Measurements from ENCODE around the gene IL37.
"Not testable (repeated sequence)": the region's sequence is repeated elsewhere in the genome, so short reads cannot be mapped to it uniquely, and the experiment has no call there.

Gene IL37

GRCh38 chr2:112923237-112923966 is 12.4 kb downstream of the IL37 start:
- no peak for DNase-seq (ENCODE audit: low read depth in 3 of 3)

- DNase-seq (ENCODE audit: low read depth in 3 of 3): no peak
These were observed 13.0 kb downstream of the IL37 start for GRCh38 chr2:112923967-112924338.

- no peak for DNase-seq (ENCODE audit: low read depth in 3 of 3)
These were observed 13.4 kb downstream of the IL37 start for GRCh38 chr2:112924360-112924759.

GRCh38 chr2:112924821-112925220 is 13.9 kb downstream of the IL37 start:
- no peak for DNase-seq (ENCODE audit: low read depth in 3 of 3)

GRCh38 chr2:112926707-112927106 is 15.7 kb downstream of the IL37 start:
- DNase-seq (ENCODE audit: low read depth in 3 of 3): no peak

- no peak for DNase-seq (ENCODE audit: low read depth in 3 of 3)
These were observed 16.8 kb downstream of the IL37 start for GRCh38 chr2:112927745-112928144.

GRCh38 chr2:112933261-112933660 is 22.3 kb downstream of the IL37 start:
- no peak for DNase-seq (ENCODE audit: low read depth in 3 of 3)

- not testable (repeated sequence) for DNase-seq (ENCODE audit: low read depth in 3 of 3)
These were observed 23.2 kb downstream of the IL37 start for GRCh38 chr2:112934117-112934516.

GRCh38 chr2:112936927-112937232 is 25.9 kb downstream of the IL37 start:
- no peak for DNase-seq (ENCODE audit: low read depth in 3 of 3)

- DNase-seq (ENCODE audit: low read depth in 3 of 3): no peak
These were observed 27.9 kb downstream of the IL37 start for GRCh38 chr2:112938904-112939303.

- no peak for DNase-seq (ENCODE audit: low read depth in 3 of 3)
These were observed 28.5 kb downstream of the IL37 start for GRCh38 chr2:112939425-112939824.

- DNase-seq (ENCODE audit: low read depth in 3 of 3): no peak
These were observed 30.1 kb downstream of the IL37 start for GRCh38 chr2:112940859-112941625.

GRCh38 chr2:112941753-112942653 is 31.0 kb downstream of the IL37 start:
- peak; percentile 15 to 74 (median 31) for DNase-seq (ENCODE audit: low read depth in 3 of 3)

- no peak for DNase-seq (ENCODE audit: low read depth in 3 of 3)
These were observed 31.7 kb downstream of the IL37 start for GRCh38 chr2:112942654-112943002.

- no peak for DNase-seq (ENCODE audit: low read depth in 3 of 3)
These were observed 34.0 kb downstream of the IL37 start for GRCh38 chr2:112944971-112945370.

GRCh38 chr2:112946086-112946485 is 35.1 kb downstream of the IL37 start:
- DNase-seq (ENCODE audit: low read depth in 3 of 3): no peak

GRCh38 chr2:112947374-112947773 is 36.4 kb downstream of the IL37 start:
- no peak for DNase-seq (ENCODE audit: low read depth in 3 of 3)

GRCh38 chr2:112949456-112949855 is 38.5 kb downstream of the IL37 start:
- DNase-seq (ENCODE audit: low read depth in 3 of 3): no peak

- DNase-seq (ENCODE audit: low read depth in 3 of 3): no peak
These were observed 43.4 kb downstream of the IL37 start for GRCh38 chr2:112954364-112954763.

GRCh38 chr2:112957511-112957910 is 46.5 kb downstream of the IL37 start:
- no peak for DNase-seq (ENCODE audit: low read depth in 3 of 3)

- DNase-seq (ENCODE audit: low read depth in 3 of 3): peak in 2 of 3 experiments; percentile 2 to 14
These were observed 47.6 kb downstream of the IL37 start for GRCh38 chr2:112958428-112959108.

Measured in stimulated activated CD4-positive, alpha-beta T cell treated with anti-CD3 and anti-CD28 coated beads, TNF-alpha, amount 100 ng/mL, for 24 hours (primary cell).